GM19238 (cell line): Measurements from ENCODE around the gene LDAH.
"Not testable (repeated sequence)": the region's sequence is repeated elsewhere in the genome, so short reads cannot be mapped to it uniquely, and the experiment has no call there.

ENCODE experiments used
- DNase-seq: peaks from one replicate; pipeline ENCODE4 v3.0.0; 2011; ENCODE audit warnings: low spot score; ENCODE audit not compliant: insufficient read length

Gene LDAH

GRCh38 chr2:20822535-20823490 lies at the start of gene LDAH:
LDAH (minus strand) TSS chr2:20823101; CDS start chr2:20801463, 21,638 bp downstream.
- peak; percentile 80 for DNase-seq

- peak; percentile 21 for DNase-seq
Measured at GRCh38 chr2:20868377-20868776, 45.5 kb upstream of the LDAH start.

- DNase-seq: no peak
Measured at GRCh38 chr2:20862850-20863249, 39.9 kb upstream of the LDAH start.

- DNase-seq: no peak
Measured at GRCh38 chr2:20855456-20855855, 32.6 kb upstream of the LDAH start.

GRCh38 chr2:20852670-20853069 lies 29.8 kb upstream of the LDAH start:
- DNase-seq: no peak

- DNase-seq: no peak
Measured at GRCh38 chr2:20852139-20852538, 29.2 kb upstream of the LDAH start.

GRCh38 chr2:20844246-20844645 lies 21.3 kb upstream of the LDAH start:
- DNase-seq: no peak

GRCh38 chr2:20839052-20839451 lies 16.2 kb upstream of the LDAH start:
- no peak for DNase-seq

GRCh38 chr2:20838016-20838415 lies 15.1 kb upstream of the LDAH start:
- DNase-seq: no peak

- no peak for DNase-seq
Measured at GRCh38 chr2:20836521-20836920, 13.6 kb upstream of the LDAH start.

- DNase-seq: no peak
Measured at GRCh38 chr2:20834331-20834730, 11.4 kb upstream of the LDAH start.

- no peak for DNase-seq
Measured at GRCh38 chr2:20832606-20833005, 9.7 kb upstream of the LDAH start.

- no peak for DNase-seq
Measured at GRCh38 chr2:20829861-20830260, 7.0 kb upstream of the LDAH start.

GRCh38 chr2:20823917-20824316 lies 1.0 kb upstream of the LDAH start:
- no peak for DNase-seq

- no peak for DNase-seq
Measured at GRCh38 chr2:20818820-20819219, 4.1 kb downstream of the LDAH start.

GRCh38 chr2:20815216-20815615 lies 7.7 kb downstream of the LDAH start:
- DNase-seq: no peak

GRCh38 chr2:20812779-20813178 lies 10.1 kb downstream of the LDAH start:
- no peak for DNase-seq

GRCh38 chr2:20806286-20806685 lies 16.6 kb downstream of the LDAH start:
- DNase-seq: no peak

- no peak for DNase-seq
Measured at GRCh38 chr2:20803974-20804373, 18.9 kb downstream of the LDAH start.

- no peak for DNase-seq
Measured at GRCh38 chr2:20803226-20803682, 19.6 kb downstream of the LDAH start.

- DNase-seq: no peak
Measured at GRCh38 chr2:20797096-20797495, 25.8 kb downstream of the LDAH start.

GRCh38 chr2:20796374-20796791 lies 26.5 kb downstream of the LDAH start:
- DNase-seq: no peak

- not testable (repeated sequence) for DNase-seq
Measured at GRCh38 chr2:20793944-20794343, 29.0 kb downstream of the LDAH start.
